Heart right ventricle (tissue), 16 donors: Measurements from ENCODE around the gene CT45A3. TPM values are rescaled to one million over a fixed set of nuclear protein-coding genes. Genes with fewer than 3 reads are reported as not detected.
"Not testable (repeated sequence)": the region's sequence is repeated elsewhere in the genome, so short reads cannot be mapped to it uniquely, and the experiment has no call there.

Experiments used
- ATAC-seq, 8 donors: fragments of 200-7000 bp; cut with Tn5 transposase; one replicate each; pipeline ENCODE4 v1.9.1; 2020; ENCODE audit warnings: mild to moderate bottlenecking in 8 of 8, moderate library complexity in 8 of 8, moderate number of reproducible peaks in 1 of 8
- DNase-seq, 2 donors: peaks; one replicate each; pipeline ENCODE4 v3.0.0-alpha.2; 2020
- H3K27ac ChIP-seq, 10 donors: fragments of 200-600 bp; sonication (generic) in 2 of 10; one replicate each; pipeline versions ENCODE4 v1.5.0 to v1.8.0; 2020 to 2022; ENCODE audit warnings: mild to moderate bottlenecking in 3 of 10
- H3K27me3 ChIP-seq, 7 donors: fragments of 200-600 bp; one replicate each; pipeline ENCODE4 v1.8.0; 2021 to 2022; ENCODE audit warnings: mild to moderate bottlenecking in 2 of 7
- H3K36me3 ChIP-seq, 9 donors: fragments of 200-600 bp; sonication (generic) in 1 of 9; one replicate each; pipeline versions ENCODE4 v1.5.0 to v1.8.0; 2020 to 2022; ENCODE audit warnings: mild to moderate bottlenecking in 2 of 9
- H3K4me1 ChIP-seq, 9 donors: fragments of 200-600 bp; sonication (generic) in 1 of 9; one replicate each; pipeline versions ENCODE4 v1.5.0 to v1.8.0; 2020 to 2022; ENCODE audit warnings: mild to moderate bottlenecking in 4 of 9
- H3K4me3 ChIP-seq, 10 donors: fragments of 200-600 bp; sonication (generic) in 2 of 10; one replicate each; pipeline versions ENCODE4 v1.5.0 to v1.8.0; 2020 to 2022; ENCODE audit warnings: mild to moderate bottlenecking in 7 of 10, moderate library complexity in 2 of 10
- H3K9me3 ChIP-seq, 11 donors: fragments of 200-600 bp in 10 of 11; sonication (generic) in 2 of 11; one replicate each; pipeline versions ENCODE4 v1.5.0 to v1.8.0; 2013 to 2022; ENCODE audit warnings: mild to moderate bottlenecking in 2 of 11, control low read depth in 1 of 11, moderate library complexity in 1 of 11
- WGBS, 2 donors: extraction: QIAGEN DNeasy Blood & Tissue Kit; methylation state at CpG; one replicate each; pipeline ENCODE4 v1.1.7; 2013; ENCODE audit warnings: inconsistent platforms in 1 of 2; 5-methylcytosine and 5-hydroxymethylcytosine counted together
- intact Hi-C, 10 donors: fragments of 100-400 bp; cut with DNase I; formaldehyde crosslinking; loops; one replicate each; pipeline versions ENCODE4 v1.11.1 to v1.14.2; 2022
- long read RNA-seq, 3 donors: library from polyadenylated mRNA; unstranded; transcript quantifications; one replicate each; pipeline ENCODE4 v2.0.0, GENCODE V29; 2020 to 2021
- polyA plus RNA-seq, 2 donors: library from polyadenylated mRNA; stranded (reverse); fragments of 200-250 nt; gene quantifications; one replicate each; pipeline ENCODE4 v1.2.3, GENCODE V29; 2013
- total RNA-seq, 10 donors: library from RNA; stranded (reverse); fragmentation: NEBNext Ultra II Directional in 3 of 10; extraction: Animal tissue kit (Norgen Biotek cat#: 25700) in 3 of 10; gene quantifications; one replicate each; pipeline versions ENCODE4 v1.2.1 to v1.2.4, GENCODE V29; 2021 to 2023
- TF ChIP-seq, protein P1 (sequence below), 9 donors: fragments of 200-600 bp; sonication (generic) in 2 of 9; IDR thresholded peaks; one replicate each; pipeline versions ENCODE4 v1.5.0 to v1.8.0; 2021 to 2022; ENCODE audit warnings: antibody characterized with exemption in 9 of 9, mild to moderate bottlenecking in 5 of 9, moderate library complexity in 1 of 9
- donor health status: Arrhythmogenic right ventricular cardiomyopathy.
- donor health status: ischemic (EF 13 %, LVEDD 7.1; RV severe dilation, severe dysfunction).
- donor health status: healthy with polysubstance abuse.
- donor health status: DM: no; HTN: yes; CAD: no.
- donor health status: DM: no; HTN: no; CAD: no.
- donor health status: ischemic (EF 25% LVEDD 6.9; RV normal size, moderate dysfunction).
- donor health status: ischemic (EF 25% LVEDD 5.7; RV mildly dilated, moderate dysfunction).
- donor health status: healthy.
- donor health status: DM: yes; HTN: yes; CAD: no.
- donor health status: Ischemic cardiomyopathy.
- donor health status: ischemic (EF 35%, LVEDD 5.7; RV mildly dilated, moderate dysfunction).
- donor health status: nonischemic (EF 11% LVEDD 7.7; RV severe dilation, severe dysfunction).
- donor health status: DM: yes; HTN: yes; CAD: no.
- donor health status: PGD.
- donor health status: ischemic (EF 29% LVEDD 5.4; RV normal size, mild dysfunction).
- donor health status: nonischemic (EF 23%, LVEDD 6.1; RV moderate dilation, normal function).

The CT45A3 gene, protein sequence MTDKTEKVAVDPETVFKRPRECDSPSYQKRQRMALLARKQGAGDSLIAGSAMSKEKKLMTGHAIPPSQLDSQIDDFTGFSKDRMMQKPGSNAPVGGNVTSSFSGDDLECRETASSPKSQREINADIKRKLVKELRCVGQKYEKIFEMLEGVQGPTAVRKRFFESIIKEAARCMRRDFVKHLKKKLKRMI
- total RNA-seq = not detected
- not detected for polyA plus RNA-seq
- long read RNA-seq, donor 1 = 0 reads
- long read RNA-seq, donor 2 = 0 reads
- long read RNA-seq, donor 3 = 0 reads

DNA sequence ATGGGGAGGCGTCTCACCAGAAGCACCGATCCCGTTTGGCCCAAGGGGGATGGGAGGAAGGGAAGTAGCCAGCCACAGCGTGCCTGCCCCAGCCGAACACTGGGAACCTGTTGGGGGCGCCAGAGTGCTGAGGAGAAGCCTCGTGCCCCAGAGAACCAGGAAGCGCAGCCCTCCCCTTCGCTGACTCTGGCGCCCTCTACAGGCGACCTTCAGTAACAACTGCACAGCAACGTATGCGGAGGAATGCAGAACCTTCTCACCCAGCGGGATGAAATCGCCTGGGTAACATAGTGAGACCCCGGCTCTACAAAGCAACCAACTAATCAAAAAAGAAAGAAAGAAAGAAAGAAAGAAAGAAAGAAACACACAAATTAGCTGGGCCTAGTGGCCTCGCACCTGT, at the start of gene CT45A3:
TSS of gene CT45A3 (minus strand) at position 101 of the 400 bp plus-strand sequence. CDS start 3,747 bp downstream, outside the sequence.
- H3K4me1 ChIP-seq, H3K4me3 ChIP-seq, H3K27me3 ChIP-seq, intact Hi-C loops, H3K36me3 ChIP-seq, ATAC-seq, H3K9me3 ChIP-seq, H3K27ac ChIP-seq, DNase-seq: not testable (repeated sequence)
- WGBS, 2 donors = no CpG with 5 or more reads among the region's 17 CpGs

DNA sequence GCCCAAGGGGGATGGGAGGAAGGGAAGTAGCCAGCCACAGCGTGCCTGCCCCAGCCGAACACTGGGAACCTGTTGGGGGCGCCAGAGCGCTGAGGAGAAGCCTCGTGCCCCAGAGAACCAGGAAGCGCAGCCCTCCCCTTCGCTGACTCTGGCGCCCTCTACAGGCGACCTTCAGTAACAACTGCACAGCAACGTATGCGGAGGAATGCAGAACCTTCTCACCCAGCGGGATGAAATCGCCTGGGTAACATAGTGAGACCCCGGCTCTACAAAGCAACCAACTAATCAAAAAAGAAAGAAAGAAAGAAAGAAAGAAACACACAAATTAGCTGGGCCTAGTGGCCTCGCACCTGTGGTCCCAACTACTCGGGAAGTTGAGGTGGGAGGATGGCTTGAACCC, 34.7 kb upstream of the CT45A3 start, which contains the start of gene CT45A6:
TSS of gene CT45A6 (minus strand) at position 101 of the 400 bp plus-strand sequence. CDS start 3,794 bp downstream, outside the sequence.
- ATAC-seq, H3K27ac ChIP-seq, H3K4me1 ChIP-seq, H3K27me3 ChIP-seq, DNase-seq, H3K9me3 ChIP-seq, H3K36me3 ChIP-seq, H3K4me3 ChIP-seq, intact Hi-C loops: not testable (repeated sequence)
- WGBS, 2 donors = no CpG with 5 or more reads among the region's 16 CpGs

DNA sequence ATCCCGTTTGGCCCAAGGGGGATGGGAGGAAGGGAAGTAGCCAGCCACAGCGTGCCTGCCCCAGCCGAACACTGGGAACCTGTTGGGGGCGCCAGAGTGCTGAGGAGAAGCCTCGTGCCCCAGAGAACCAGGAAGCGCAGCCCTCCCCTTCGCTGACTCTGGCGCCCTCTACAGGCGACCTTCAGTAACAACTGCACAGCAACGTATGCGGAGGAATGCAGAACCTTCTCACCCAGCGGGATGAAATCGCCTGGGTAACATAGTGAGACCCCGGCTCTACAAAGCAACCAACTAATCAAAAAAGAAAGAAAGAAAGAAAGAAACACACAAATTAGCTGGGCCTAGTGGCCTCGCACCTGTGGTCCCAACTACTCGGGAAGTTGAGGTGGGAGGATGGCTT, 17.4 kb upstream of the CT45A3 start, which contains the start of gene CT45A5:
TSS of gene CT45A5 (minus strand) at position 101 of the 400 bp plus-strand sequence. CDS start 3,774 bp downstream, outside the sequence.
- H3K9me3 ChIP-seq, H3K27ac ChIP-seq, H3K4me1 ChIP-seq, ATAC-seq, intact Hi-C loops, DNase-seq, H3K36me3 ChIP-seq, H3K4me3 ChIP-seq, H3K27me3 ChIP-seq: not testable (repeated sequence)
- WGBS, 2 donors = no CpG with 5 or more reads among the region's 16 CpGs

DNA sequence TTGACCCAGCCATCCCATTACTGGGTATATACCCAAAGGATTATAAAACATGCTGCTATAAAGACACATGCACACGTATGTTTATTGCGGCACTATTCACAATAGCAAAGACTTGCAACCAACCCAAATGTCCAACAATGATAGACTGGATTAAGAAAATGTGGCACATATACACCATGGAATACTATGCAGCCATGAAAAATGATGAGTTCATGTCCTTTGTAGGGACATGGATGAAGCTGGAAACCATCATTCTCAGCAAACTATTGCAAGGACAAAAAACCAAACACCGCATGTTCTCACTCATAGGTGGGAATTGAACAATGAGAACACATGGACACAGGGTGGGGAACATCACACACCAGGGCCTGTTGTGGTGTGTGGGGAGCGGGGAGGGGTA, 23.3 kb downstream of the CT45A3 start:
- not testable (repeated sequence) for DNase-seq, ATAC-seq

DNA sequence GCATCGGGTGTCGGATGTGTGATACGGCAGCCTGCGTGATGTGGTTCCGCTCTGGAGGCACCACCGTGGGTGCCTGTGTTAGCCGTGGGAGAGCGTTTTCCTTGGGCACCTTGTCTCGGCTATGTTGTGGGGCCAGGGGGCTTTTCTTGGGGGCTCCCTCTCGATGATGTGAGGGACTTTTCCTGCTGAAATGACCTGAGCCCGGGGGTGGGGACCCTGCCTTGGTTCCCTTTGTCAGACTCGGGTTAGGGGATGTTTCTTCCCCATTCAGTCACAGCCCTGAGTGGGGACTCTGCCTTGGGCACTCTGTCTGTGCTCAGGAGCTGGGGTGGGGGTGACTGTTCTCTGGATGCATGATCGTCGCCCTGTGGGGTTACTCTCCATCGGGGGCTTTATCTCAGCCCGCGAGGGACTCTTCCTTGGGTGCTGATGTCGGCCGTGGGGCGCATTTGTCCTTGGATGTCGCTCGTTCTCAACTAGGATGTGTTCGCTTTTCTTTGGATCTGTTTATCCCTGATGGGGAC, 26.7 kb downstream of the CT45A3 start:
- no peak overlapping the region for H3K4me3 ChIP-seq
- H3K27ac ChIP-seq = no peak overlapping the region
- no peaks in the 10 kb centered on the region for H3K9me3 ChIP-seq
- no peaks in the 10 kb centered on the region for H3K27me3 ChIP-seq
- 88 to 91% methylated on average over 22 to 23 of the region's 23 CpGs for WGBS, 2 donors
- ATAC-seq = no peak
- intact Hi-C loops = no loop called here
- H3K36me3 ChIP-seq = no peaks in the 10 kb centered on the region
- no peaks in the 10 kb centered on the region for H3K4me1 ChIP-seq
- TF ChIP-seq, protein P1, sequence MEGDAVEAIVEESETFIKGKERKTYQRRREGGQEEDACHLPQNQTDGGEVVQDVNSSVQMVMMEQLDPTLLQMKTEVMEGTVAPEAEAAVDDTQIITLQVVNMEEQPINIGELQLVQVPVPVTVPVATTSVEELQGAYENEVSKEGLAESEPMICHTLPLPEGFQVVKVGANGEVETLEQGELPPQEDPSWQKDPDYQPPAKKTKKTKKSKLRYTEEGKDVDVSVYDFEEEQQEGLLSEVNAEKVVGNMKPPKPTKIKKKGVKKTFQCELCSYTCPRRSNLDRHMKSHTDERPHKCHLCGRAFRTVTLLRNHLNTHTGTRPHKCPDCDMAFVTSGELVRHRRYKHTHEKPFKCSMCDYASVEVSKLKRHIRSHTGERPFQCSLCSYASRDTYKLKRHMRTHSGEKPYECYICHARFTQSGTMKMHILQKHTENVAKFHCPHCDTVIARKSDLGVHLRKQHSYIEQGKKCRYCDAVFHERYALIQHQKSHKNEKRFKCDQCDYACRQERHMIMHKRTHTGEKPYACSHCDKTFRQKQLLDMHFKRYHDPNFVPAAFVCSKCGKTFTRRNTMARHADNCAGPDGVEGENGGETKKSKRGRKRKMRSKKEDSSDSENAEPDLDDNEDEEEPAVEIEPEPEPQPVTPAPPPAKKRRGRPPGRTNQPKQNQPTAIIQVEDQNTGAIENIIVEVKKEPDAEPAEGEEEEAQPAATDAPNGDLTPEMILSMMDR (IDR thresholded peaks at IDR 0.05) = no peak
- no peak for DNase-seq

More for the DNA sequence above, 23.3 kb downstream of the CT45A3 start:
- H3K4me3 ChIP-seq, intact Hi-C loops, H3K4me1 ChIP-seq, H3K27me3 ChIP-seq, H3K27ac ChIP-seq, H3K9me3 ChIP-seq, H3K36me3 ChIP-seq: not testable (repeated sequence)
- 88 to 93% methylated on average over 3 of the region's 4 CpGs for WGBS, 2 donors

DNA sequence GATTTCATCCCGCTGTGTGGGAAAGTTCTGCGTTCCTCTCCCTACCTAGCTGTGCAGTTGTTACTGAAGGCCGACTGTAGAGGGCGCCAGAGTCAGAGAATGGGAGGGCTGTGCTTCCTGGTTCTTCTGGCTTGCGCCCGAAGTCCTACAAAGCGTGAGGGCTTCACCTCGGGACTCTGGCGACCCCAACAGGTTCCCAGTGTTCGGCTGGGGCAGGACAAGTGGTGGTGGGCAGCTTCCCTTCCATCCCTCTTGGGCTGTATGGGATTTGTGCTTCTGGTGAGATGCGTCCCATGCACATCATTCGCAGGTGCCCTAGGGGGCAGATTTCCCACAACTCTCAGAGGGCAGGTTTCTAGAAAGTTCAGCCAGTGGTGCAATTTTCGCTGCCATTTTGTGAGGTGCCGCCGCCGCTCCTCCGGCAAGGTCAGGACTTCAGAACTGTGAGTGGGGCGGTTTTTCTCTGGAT, 27.3 kb downstream of the CT45A3 start:
- Histone ChIP-seq H3K4me1 (no peaks in the 10 kb centered on the region), H3K27ac (no peak overlapping the region), H3K9me3 (no peaks in the 10 kb centered on the region), H3K36me3 (no peaks in the 10 kb centered on the region), H3K27me3 (no peaks in the 10 kb centered on the region), H3K4me3 (no peak overlapping the region)
- TF ChIP-seq, protein P1 (IDR thresholded peaks at IDR 0.05) = peak in 3 of 9 donors; percentile 8 to 37 (median 28)
- DNase-seq (no peak), ATAC-seq (no peak)
- 52 to 61% methylated on average over 18 of the region's 18 CpGs for WGBS, 2 donors
- intact Hi-C loops = no loop called here
